Heart left ventricle (tissue), 16 donors: ENCODE measurements around the gene FCSK. TPM values are rescaled to one million over a fixed set of nuclear protein-coding genes. Genes with fewer than 3 reads are reported as not detected.
"Not testable (repeated sequence)": the region's sequence is repeated elsewhere in the genome, so short reads cannot be mapped to it uniquely, and the experiment has no call there.

Source experiments
- ATAC-seq, 4 donors: fragments of 200-7000 bp; cut with Tn5 transposase; one replicate each; pipeline ENCODE4 v1.9.1; 2020 to 2022; ENCODE audit warnings: moderate library complexity in 4 of 4, mild to moderate bottlenecking in 3 of 4, moderate number of reproducible peaks in 1 of 4
- DNase-seq, 5 donors: peaks; one replicate each; pipeline ENCODE4 v3.0.0-alpha.2; 2020
- H3K27ac ChIP-seq, 12 donors: fragments of 200-600 bp; sonication (generic) in 4 of 12; one replicate each; pipeline versions ENCODE4 v1.5.0 to v1.8.0; 2016 to 2022; ENCODE audit warnings: mild to moderate bottlenecking in 2 of 12
- H3K27me3 ChIP-seq, 9 donors: fragments of 200-600 bp; sonication (generic) in 2 of 9; one replicate each; pipeline versions ENCODE4 v1.5.1 to v1.8.0; 2016 to 2022; ENCODE audit warnings: mild to moderate bottlenecking in 3 of 9
- H3K36me3 ChIP-seq, 9 donors: fragments of 200-600 bp; sonication (generic) in 2 of 9; one replicate each; pipeline versions ENCODE4 v1.5.0 to v1.8.0; 2018 to 2022; ENCODE audit warnings: mild to moderate bottlenecking in 2 of 9
- H3K4me1 ChIP-seq, 12 donors: fragments of 200-600 bp; sonication (generic) in 4 of 12; one replicate each; pipeline versions ENCODE4 v1.5.0 to v1.8.0; 2016 to 2022; ENCODE audit warnings: mild to moderate bottlenecking in 3 of 12
- H3K4me3 ChIP-seq, 12 donors: fragments of 200-600 bp; sonication (generic) in 4 of 12; one replicate each; pipeline versions ENCODE4 v1.5.0 to v1.8.0; 2017 to 2022; ENCODE audit warnings: mild to moderate bottlenecking in 9 of 12, moderate library complexity in 4 of 12
- H3K9me3 ChIP-seq, 12 donors: fragments of 200-600 bp; sonication (generic) in 4 of 12; one replicate each; pipeline versions ENCODE4 v1.5.0 to v1.8.0; 2016 to 2022; ENCODE audit warnings: mild to moderate bottlenecking in 1 of 12
- POLR2A ChIP-seq, 2 donors: fragments of 450-650 bp; IDR thresholded peaks; one replicate each; pipeline ENCODE4 v1.6.1; 2017; ENCODE audit warnings: antibody characterized with exemption in 2 of 2, mild to moderate bottlenecking in 2 of 2, moderate library complexity in 2 of 2
- WGBS, 4 donors: extraction: QIAGEN DNeasy Blood & Tissue Kit in 2 of 4; methylation state at CpG; one replicate each; pipeline versions ENCODE4 v1.1.5 to v1.1.7; 2013 to 2018; 5-methylcytosine and 5-hydroxymethylcytosine counted together
- intact Hi-C, 10 donors: fragments of 100-400 bp; cut with DNase I; formaldehyde crosslinking; loops; one replicate each; pipeline versions ENCODE4 v1.11.1 to v1.14.2; 2022
- polyA plus RNA-seq, 2 donors: library from polyadenylated mRNA; stranded (reverse); fragments of 200-250 nt; gene quantifications; one replicate each; pipeline ENCODE4 v1.2.3, GENCODE V29; 2013
- total RNA-seq, 9 donors: library from RNA; depleted of rRNA in 2 of 9; stranded (reverse); fragments of >200 nt in 2 of 9; fragmentation: NEBNext Ultra II Directional in 3 of 9; extraction: Animal tissue kit (Norgen Biotek cat#: 25700) in 3 of 9; gene quantifications; one replicate each; pipeline versions ENCODE4 v1.1.0 to v1.2.4, GENCODE V29; 2016 to 2023
- TF ChIP-seq, protein P1 (sequence below), 12 donors: fragments of 200-600 bp; sonication (generic) in 4 of 12; IDR thresholded peaks; one replicate each; pipeline versions ENCODE4 v1.5.0 to v1.8.0; 2018 to 2022; ENCODE audit warnings: antibody characterized with exemption in 12 of 12, mild to moderate bottlenecking in 5 of 12
- donor health status: ischemic (EF 13 %, LVEDD 7.1; RV severe dilation, severe dysfunction).
- donor health status: healthy with polysubstance abuse.
- donor health status: DM: no; HTN: yes; CAD: no.
- donor health status: DM: no; HTN: no; CAD: no.
- donor health status: ischemic (EF 25% LVEDD 6.9; RV normal size, moderate dysfunction).
- donor health status: ischemic (EF 25% LVEDD 5.7; RV mildly dilated, moderate dysfunction).
- donor health status: healthy.
- donor health status: DM: yes; HTN: yes; CAD: no.
- donor health status: ischemic (EF 35%, LVEDD 5.7; RV mildly dilated, moderate dysfunction).
- donor health status: nonischemic (EF 11% LVEDD 7.7; RV severe dilation, severe dysfunction).
- donor health status: DM: yes; HTN: yes; CAD: no.
- donor health status: PGD.
- donor health status: ischemic (EF 29% LVEDD 5.4; RV normal size, mild dysfunction).
- donor health status: nonischemic (EF 23%, LVEDD 6.1; RV moderate dilation, normal function).

Gene FCSK
- total and polyA plus RNA-seq, 11 donors: 5.9 to 17.3 (median 8.2) TPM

DNA sequence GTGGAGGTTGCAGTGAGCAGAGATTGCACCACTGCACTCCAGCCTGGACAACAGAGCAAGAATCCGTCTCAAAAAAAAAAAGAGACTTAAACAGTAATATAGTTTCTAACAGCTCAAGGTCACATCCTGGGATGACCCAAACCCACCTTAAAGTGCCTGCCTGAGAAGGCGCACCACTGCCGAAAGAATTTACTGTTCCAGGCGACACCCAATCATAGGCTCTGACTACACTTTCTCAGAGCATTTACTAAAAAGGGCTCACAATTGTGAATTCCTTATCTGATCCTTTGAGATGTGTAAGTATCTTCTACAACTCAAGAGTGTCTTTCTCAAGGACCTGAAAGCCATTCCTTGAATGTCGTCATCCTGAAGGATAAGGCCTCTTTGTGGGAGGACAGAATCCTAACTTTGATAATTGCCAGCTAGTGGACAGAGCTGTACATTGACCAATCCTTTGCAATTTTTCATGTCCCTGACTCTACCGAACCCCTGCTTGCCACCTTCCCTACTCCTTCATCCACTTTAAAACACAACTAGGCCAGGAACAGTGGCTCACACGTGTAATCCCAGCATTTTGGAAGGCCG lies 12.9 kb upstream of the FCSK start:
- ATAC-seq (no peak), DNase-seq (no peak)
- WGBS, 4 donors: 88 to 93% (median 92%) methylated on average over 8 of the region's 8 CpGs
- Histone ChIP-seq H3K36me3 (no peaks in the 10 kb centered on the region), H3K9me3 (no peaks in the 10 kb centered on the region), H3K27me3 (no peaks in the 10 kb centered on the region), H3K4me3 (no peak overlapping the region), H3K4me1 (peaks cover 0 to 28% (median 20%) of the 10 kb centered on the region in 12 donors), H3K27ac (no peak overlapping the region)
- no peak for TF ChIP-seq POLR2A (IDR thresholded peaks at IDR 0.05)
- TF ChIP-seq, protein P1, sequence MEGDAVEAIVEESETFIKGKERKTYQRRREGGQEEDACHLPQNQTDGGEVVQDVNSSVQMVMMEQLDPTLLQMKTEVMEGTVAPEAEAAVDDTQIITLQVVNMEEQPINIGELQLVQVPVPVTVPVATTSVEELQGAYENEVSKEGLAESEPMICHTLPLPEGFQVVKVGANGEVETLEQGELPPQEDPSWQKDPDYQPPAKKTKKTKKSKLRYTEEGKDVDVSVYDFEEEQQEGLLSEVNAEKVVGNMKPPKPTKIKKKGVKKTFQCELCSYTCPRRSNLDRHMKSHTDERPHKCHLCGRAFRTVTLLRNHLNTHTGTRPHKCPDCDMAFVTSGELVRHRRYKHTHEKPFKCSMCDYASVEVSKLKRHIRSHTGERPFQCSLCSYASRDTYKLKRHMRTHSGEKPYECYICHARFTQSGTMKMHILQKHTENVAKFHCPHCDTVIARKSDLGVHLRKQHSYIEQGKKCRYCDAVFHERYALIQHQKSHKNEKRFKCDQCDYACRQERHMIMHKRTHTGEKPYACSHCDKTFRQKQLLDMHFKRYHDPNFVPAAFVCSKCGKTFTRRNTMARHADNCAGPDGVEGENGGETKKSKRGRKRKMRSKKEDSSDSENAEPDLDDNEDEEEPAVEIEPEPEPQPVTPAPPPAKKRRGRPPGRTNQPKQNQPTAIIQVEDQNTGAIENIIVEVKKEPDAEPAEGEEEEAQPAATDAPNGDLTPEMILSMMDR (IDR thresholded peaks at IDR 0.05): no peak
- intact Hi-C loops: no loop called here

DNA sequence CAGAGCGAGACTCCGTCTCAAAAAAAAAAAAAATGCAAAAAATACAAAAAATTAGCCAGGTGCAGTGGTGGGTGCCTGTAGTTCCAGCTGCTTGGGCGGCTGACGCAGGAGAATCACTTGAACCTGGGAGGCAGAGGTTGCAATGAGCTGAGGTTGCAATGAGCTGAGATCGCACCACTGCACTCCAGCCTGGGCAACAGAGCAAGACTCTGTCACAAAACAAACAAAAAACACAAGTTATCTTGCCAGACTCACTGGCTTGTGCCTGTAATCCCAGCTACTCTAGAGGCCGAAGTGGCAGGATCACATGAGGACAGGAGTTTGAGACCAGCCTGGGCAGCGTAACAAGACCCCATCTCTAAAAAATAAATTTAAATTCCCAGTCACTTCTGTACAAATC lies 12.1 kb upstream of the FCSK start:
- no peaks in the 10 kb centered on the region for H3K9me3 ChIP-seq
- DNase-seq: no peak
- no peak overlapping the region for H3K4me3 ChIP-seq
- no peaks in the 10 kb centered on the region for H3K27me3 ChIP-seq
- ATAC-seq: no peak
- WGBS, 4 donors: 95 to 98% (median 96%) methylated on average over 7 of the region's 7 CpGs
- intact Hi-C loops: no loop called here
- no peaks in the 10 kb centered on the region for H3K36me3 ChIP-seq
- TF ChIP-seq, protein P1 (IDR thresholded peaks at IDR 0.05): no peak
- no peak for TF ChIP-seq POLR2A (IDR thresholded peaks at IDR 0.05)
- H3K27ac ChIP-seq: no peak overlapping the region
- H3K4me1 ChIP-seq: peaks cover 0 to 19% (median 12%) of the 10 kb centered on the region in 12 donors

DNA sequence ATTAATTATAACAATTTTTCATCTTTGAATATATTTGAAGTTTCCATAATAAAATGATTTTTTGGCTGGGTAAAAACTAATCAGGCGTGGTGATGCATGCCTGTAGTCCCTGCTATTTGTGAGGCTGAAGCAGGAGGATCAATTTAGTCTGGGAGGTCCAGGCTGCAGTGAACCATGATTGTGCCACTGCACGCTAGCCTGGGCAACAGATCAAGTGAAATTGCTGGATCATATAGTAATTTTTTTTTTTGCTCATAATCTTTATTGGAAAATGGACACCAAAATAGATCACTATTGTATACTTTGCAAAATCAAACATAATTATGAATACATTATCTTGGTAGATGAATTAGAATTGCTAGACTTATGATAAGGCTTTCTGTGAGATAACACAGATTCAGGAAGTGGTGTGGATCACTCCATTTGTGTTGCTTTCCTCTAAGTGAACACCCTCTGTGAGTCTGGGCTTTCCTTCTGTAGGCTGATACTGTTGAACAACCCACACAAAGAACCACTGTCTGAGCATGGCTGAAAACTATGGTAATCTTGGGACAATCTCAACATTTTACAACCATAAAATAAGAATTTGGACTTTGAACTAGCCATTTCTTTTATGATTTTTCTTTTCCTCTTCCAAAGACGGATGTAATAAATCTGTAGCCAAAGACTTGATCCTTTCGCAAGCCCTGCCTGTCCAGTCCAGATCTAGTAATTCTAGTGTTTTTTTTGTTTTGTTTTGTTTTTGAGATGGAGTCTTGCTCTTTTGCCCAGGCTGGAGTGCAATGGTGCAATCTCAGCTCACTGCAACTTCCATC lies 9.9 kb upstream of the FCSK start:
- TF ChIP-seq, protein P1 (IDR thresholded peaks at IDR 0.05): no peak
- no peak for TF ChIP-seq POLR2A (IDR thresholded peaks at IDR 0.05)
- intact Hi-C loops: no loop called here
- peaks cover 0 to 7% (median 3%) of the 10 kb centered on the region in 12 donors for H3K4me1 ChIP-seq
- WGBS, 4 donors: 92 to 94% (median 93%) methylated on average over 4 of the region's 4 CpGs
- H3K9me3 ChIP-seq: no peaks in the 10 kb centered on the region
- no peak overlapping the region for H3K27ac ChIP-seq
- DNase-seq (no peak), ATAC-seq (no peak)
- H3K27me3 ChIP-seq: no peaks in the 10 kb centered on the region
- H3K4me3 ChIP-seq: no peak overlapping the region
- no peaks in the 10 kb centered on the region for H3K36me3 ChIP-seq

DNA sequence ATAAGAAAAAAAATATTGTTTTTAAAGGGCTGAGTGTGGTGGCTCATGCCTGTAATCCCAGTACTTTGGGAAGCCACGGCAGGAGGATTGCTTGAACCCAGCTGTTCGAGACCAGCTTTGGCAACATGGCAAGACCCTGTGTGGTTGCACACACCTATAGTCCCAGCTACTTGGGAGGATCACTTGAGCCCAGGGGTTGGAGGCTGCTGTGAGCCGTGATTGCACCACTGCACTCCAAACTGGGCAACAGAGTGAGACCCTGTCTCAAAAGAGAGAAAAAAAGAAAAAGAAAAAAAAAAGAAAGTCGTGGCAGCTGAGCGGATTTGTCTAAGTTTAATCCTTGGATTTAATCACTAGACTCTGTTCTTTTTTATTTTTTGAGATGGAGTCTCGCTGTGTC lies 6.3 kb upstream of the FCSK start:
- TF ChIP-seq, protein P1 (IDR thresholded peaks at IDR 0.05): no peak
- intact Hi-C loops: no loop called here
- Histone ChIP-seq H3K9me3 (no peaks in the 10 kb centered on the region), H3K27me3 (no peaks in the 10 kb centered on the region), H3K4me1 (peaks cover 0 to 6% (median 0%) of the 10 kb centered on the region in 12 donors), H3K4me3 (no peak overlapping the region), H3K36me3 (no peaks in the 10 kb centered on the region), H3K27ac (no peak overlapping the region)
- no peak for DNase-seq
- WGBS, 4 donors: 88 to 94% (median 92%) methylated on average over 6 of the region's 6 CpGs
- no peak for ATAC-seq

DNA sequence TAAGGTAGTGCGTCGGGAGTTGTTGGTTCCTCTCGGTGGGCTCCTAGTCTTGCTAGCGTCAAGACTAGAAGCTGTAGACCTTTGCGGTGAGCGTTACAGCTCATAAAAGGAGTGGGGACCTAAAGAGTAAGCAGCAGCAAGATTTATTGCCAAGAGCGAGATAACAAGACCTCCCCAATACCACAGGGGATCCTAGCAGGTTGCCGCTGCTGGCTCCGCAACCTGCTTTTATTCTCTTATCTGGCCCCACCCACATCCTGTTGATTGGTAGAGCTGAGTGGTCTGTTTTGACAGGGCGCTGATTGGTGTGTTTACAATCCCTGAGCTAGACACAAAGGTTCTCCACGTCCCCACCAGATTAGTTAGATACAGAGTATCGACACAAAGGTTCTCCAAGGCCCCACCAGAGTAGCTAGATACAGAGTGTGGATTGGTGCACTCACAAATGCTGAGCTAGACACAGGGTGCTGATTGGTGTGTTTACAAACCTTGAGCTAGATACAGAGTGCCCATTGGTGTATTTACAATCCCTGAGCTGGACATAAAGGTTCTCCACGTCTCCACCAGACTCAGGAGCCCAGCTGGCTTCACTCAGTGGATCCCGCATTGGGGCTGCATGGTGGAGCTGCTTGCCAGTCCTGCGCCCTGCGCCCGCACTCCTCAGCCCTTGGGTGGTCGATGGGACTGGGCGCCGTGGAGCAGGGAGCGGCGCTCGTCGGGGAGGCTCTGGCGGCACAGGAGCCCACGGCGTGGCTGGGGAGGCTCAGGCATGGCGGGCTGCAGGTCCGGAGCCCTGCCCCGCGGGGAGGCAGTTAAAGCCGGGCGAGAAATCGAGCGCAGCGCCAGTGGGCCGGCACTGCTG lies 4.0 kb upstream of the FCSK start:
- not testable (repeated sequence) for H3K9me3 ChIP-seq, ATAC-seq, DNase-seq, H3K36me3 ChIP-seq, H3K27me3 ChIP-seq, H3K27ac ChIP-seq
- intact Hi-C loops: loop anchor here in 2 of 10 donors (5.0 to 10.0 kb wide), 2 partner anchors 56 to 68 kb away; no protein-coding TSS in a partner anchor
- H3K4me3 ChIP-seq: peak overlapping the region in 9 of 12 donors; percentile 12 to 54 (median 34)
- peaks cover 0 to 18% (median 5%) of the 10 kb centered on the region in 12 donors for H3K4me1 ChIP-seq
- WGBS, 4 donors: 71 to 81% (median 75%) methylated on average over 18 to 37 of the region's 37 CpGs

DNA sequence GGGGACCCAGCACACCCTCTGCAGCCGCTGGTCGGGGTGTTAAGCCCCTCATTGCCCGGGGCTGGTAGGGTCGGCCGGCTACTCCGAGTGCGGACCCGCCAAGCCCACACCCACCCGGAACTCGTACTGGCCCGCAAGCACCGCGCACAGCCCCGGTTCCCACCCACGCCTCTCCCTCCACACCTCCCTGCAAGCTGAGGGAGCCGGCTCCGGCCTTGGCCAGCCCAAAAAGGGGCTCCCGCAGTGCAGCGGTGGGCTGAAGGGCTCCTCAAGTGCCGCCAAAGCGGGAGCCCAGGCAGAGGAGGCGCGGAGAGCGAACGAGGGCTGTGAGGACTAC lies 3.4 kb upstream of the FCSK start:
- 33 to 65% (median 38%) methylated on average over 21 to 25 of the region's 25 CpGs for WGBS, 4 donors
- not testable (repeated sequence) for H3K27ac ChIP-seq, H3K27me3 ChIP-seq, H3K9me3 ChIP-seq, DNase-seq, H3K36me3 ChIP-seq, ATAC-seq
- H3K4me3 ChIP-seq: peak overlapping the region in 9 of 12 donors; percentile 12 to 54 (median 34)
- H3K4me1 ChIP-seq: peaks cover 0 to 24% (median 9%) of the 10 kb centered on the region in 12 donors
- intact Hi-C loops: loop anchor here in 2 of 10 donors (5.0 to 10.0 kb wide), 2 partner anchors 56 to 69 kb away; no protein-coding TSS in a partner anchor
